Ramos (cell line): ENCODE data around the gene EXD3.
"Not testable (repeated sequence)": the region's sequence is repeated elsewhere in the genome, so short reads cannot be mapped to it uniquely, and the experiment has no call there.

Experiments
- in situ Hi-C: fragments of 300-500 bp; cut with MboI; formaldehyde crosslinking; loops from one replicate; pipeline ENCODE4 v1.14.3; 2022; ENCODE audit warnings: low sequenced_read_pairs; ENCODE audit not compliant: unreplicated experiment

Gene EXD3

GRCh38 chr9:137357166-137357565 lies 65.8 kb downstream of the EXD3 start:
- in situ Hi-C loops, result no loop called here

GRCh38 chr9:137355761-137356365 lies 67.1 kb downstream of the EXD3 start:
- in situ Hi-C loops, result no loop called here

- in situ Hi-C loops, result no loop called here
Measured at GRCh38 chr9:137354845-137355760, 67.9 kb downstream of the EXD3 start.

- in situ Hi-C loops, result no loop called here
Measured at GRCh38 chr9:137354153-137354844, 68.7 kb downstream of the EXD3 start.

GRCh38 chr9:137353223-137354152 lies 69.5 kb downstream of the EXD3 start:
- in situ Hi-C loops, result no loop called here

GRCh38 chr9:137352511-137353222 lies 70.3 kb downstream of the EXD3 start:
- in situ Hi-C loops, result no loop called here

- in situ Hi-C loops, result no loop called here
Measured at GRCh38 chr9:137351781-137352501, 71.0 kb downstream of the EXD3 start.

- in situ Hi-C loops, result no loop called here
Measured at GRCh38 chr9:137350696-137351584, 72.0 kb downstream of the EXD3 start.

- in situ Hi-C loops, result no loop called here
Measured at GRCh38 chr9:137349471-137350033, 73.4 kb downstream of the EXD3 start.

GRCh38 chr9:137348769-137349470 lies 74.0 kb downstream of the EXD3 start:
- in situ Hi-C loops, result no loop called here

- in situ Hi-C loops, result no loop called here
Measured at GRCh38 chr9:137347928-137348327, 75.0 kb downstream of the EXD3 start.

- in situ Hi-C loops, result no loop called here
Measured at GRCh38 chr9:137342482-137342881, 80.5 kb downstream of the EXD3 start.

- in situ Hi-C loops, result no loop called here
Measured at GRCh38 chr9:137341227-137341626, 81.7 kb downstream of the EXD3 start.

- in situ Hi-C loops, result not testable (repeated sequence)
Measured at GRCh38 chr9:137339908-137340462, 83.0 kb downstream of the EXD3 start.

- in situ Hi-C loops, result no loop called here
Measured at GRCh38 chr9:137339045-137339907, 83.7 kb downstream of the EXD3 start.

GRCh38 chr9:137336735-137337134 lies 86.2 kb downstream of the EXD3 start:
- in situ Hi-C loops, result no loop called here
